GM21825 (cell line): ENCODE results near the gene LHPP.

ENCODE experiments used
- ATAC-seq: cut with Tn5 transposase; IDR thresholded peaks from one replicate; pipeline ENCODE4 v1.9.1; 2021; ENCODE audit warnings: mild to moderate bottlenecking, moderate library complexity; ENCODE audit not compliant: unreplicated experiment

The LHPP gene

DNA sequence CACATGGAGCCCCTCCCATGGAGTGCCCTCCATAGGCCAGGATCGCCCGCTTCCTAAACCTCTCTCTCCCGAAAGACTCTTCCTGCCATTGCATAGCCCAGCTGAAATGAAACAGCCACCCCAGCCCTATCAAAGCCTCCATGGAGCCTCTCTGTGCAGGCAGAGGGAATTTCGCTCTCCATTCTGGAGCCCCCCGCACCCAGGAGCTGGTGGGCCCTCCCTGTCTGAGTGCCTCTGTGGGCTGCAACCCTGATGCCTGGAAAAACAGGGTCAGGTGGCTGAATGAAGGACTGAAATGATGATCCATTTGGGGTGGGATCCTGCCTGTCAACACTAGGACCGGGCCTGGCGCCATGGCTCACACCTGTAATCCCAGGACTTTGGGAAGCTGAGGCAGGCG lies 176.1 kb downstream of the LHPP start:
- no peak for ATAC-seq

GRCh38 chr10:124639206-124639605 lies 177.6 kb downstream of the LHPP start:
- ATAC-seq, result no peak

DNA sequence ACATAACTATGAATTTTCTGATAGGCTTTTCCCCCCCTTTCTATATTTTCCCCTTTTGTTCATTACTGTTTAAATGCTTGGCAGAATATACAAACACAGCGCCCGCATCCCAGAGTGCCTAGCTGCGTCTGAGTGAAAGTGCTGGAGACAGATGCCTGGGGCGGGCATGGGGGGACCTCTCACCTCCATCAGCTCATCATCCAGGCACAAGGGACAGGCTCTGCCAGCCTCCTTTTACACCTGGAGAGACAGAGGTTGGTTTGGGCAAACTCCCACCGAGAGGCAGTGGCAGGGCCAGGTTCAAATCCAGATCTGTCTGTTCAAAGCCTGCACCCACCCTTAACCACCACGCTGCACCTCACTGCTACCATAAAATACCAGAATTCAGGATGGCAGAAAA lies 178.0 kb downstream of the LHPP start:
- ATAC-seq, result no peak

DNA sequence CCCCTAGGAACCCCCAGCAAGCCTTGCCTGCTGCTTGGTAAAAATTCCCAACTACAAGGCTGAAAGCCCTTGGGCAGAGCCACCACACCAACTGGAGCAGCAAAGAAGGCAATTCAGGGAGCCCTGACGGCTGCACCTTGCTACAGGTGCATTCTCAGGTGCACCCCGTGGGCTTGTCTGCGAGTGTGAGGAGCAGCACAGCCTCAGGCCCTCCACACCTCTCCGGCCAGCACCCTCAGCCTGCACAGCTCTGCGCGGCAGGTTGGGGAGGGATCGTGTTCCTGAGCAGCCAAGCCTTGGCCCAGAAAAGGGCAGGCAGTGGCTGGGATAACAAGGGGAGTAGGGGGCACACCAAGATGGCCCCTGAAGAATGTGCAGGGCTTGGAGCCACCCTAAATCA lies 178.4 kb downstream of the LHPP start:
- ATAC-seq, result no peak

- peak; percentile 44 for ATAC-seq
These were observed 179.1 kb downstream of the LHPP start for GRCh38 chr10:124640538-124641231.

DNA sequence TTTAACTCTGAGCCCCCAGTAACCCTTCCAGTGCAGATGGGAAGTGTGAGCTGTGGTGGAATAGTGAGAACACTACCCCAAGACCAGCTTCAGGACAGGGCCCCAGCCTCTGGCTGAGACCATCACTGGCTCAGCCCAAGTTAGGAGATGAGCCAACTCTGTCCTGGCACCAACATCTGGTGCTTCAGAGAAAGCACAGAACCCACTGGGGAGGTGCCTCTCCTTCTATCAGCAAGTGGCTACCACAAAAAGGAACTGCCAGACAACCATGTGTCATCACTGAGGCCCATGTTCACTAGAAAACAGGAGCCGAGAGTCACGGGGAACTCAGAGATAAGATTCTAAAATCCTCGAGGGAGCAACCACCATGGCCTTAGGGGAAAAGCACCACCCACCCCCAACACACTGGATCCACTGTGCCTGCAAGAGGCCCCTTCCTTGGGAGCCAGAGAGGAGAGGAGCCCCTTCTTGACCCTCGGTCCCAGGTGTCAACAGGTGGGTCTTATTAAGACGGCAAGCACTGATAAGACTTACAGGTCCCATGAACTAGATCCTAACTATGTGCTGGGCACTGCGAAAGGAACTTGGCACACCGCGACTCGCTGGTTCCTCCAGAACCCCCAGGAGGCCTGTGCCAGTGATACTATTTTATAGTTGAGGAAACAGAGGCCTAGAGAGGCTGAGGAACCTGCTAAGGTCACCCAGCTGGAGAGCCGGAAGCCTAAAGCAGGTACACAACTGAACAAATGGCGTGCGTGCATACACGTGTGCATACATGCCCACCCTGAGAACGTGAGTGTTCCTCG lies 179.9 kb downstream of the LHPP start:
- peak; percentile 41 for ATAC-seq

DNA sequence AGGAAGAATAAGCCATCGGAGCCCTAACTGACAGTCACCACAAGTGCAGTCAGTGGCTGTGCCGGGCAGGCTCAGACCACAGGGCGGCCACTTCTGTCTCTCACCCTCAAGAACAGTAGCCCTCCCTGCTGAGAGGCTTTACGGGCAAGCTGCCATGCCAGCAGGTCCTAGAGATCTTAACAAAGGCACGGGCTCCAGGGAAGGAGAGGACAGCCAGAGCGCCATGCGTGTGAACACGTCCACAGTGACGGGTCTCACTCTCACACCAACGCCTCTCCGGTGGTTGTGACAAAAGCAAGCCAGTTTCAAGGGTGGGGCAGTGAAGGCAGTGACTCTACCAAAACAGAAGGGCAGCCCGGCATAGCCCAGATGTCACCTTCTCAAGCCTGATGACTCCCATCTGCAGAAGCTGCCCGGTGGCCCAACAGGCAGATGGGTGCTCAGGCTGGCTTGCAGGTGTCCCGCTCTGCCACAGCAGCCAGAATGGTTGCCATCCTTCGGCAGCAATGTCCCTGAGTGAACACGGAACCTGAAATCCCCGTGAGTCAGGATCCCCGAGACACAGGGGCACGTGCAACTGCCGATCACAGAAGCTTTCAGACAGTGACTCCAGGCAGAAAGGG lies 180.6 kb downstream of the LHPP start:
- no peak for ATAC-seq

GRCh38 chr10:124643330-124644009 lies 181.8 kb downstream of the LHPP start:
- no peak for ATAC-seq

DNA sequence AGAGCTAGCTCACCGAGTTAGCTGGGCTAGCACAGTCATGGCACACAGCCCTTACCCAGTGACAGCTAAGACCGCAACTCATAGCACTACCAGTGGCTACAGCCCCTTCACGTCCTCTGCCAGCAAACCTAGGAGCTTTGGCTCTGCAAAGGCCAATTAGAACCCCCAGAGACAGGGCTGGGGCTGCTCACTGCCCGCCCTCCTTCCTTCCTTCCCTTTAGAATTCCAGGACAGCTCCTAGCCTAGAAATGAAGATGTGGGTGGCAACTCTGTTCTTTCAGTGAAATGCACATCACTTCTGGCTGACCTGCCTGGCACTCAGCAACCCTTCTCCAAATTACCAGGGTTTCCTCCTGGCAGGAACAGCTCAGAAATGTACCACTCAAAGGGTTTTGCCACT lies 182.6 kb downstream of the LHPP start:
- ATAC-seq, result no peak

GRCh38 chr10:124644771-124645415 lies 183.3 kb downstream of the LHPP start:
- no peak for ATAC-seq

DNA sequence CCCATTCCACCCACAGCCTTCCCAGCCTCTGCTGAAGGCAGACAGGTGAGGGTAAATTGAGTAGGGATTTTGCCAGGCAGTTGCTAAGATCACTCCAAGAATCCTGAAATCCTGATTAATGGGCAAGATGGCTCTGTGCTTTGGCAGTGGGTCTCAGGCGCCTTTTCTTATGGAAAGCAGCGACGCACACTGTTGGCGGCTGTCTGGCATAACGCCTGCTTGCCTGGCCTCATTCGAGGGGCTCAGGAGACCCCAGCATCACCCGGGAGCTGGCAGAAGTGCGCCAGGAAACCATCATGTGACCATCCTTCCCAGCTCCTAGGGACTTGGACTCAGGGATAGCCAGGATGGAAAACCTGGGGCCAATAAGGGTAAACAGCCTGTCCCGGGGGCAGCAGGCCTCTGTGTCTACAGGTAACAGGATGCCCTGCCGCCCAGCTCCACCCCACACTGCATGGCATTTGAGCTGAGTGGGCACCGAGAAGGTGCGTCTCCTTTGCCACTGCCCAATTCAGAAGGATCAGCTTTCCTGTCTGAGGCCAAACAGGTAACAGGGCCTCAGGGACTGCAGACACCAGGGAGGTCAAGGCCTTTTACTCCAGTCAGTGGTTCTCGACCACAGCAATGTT lies 184.0 kb downstream of the LHPP start:
- ATAC-seq, result no peak

- ATAC-seq, result no peak
These were observed 185.1 kb downstream of the LHPP start for GRCh38 chr10:124646483-124647352.

- ATAC-seq, result peak; percentile 68
These were observed 186.0 kb downstream of the LHPP start for GRCh38 chr10:124647421-124648130.

- no peak for ATAC-seq
These were observed 186.5 kb downstream of the LHPP start for GRCh38 chr10:124648131-124648475.

DNA sequence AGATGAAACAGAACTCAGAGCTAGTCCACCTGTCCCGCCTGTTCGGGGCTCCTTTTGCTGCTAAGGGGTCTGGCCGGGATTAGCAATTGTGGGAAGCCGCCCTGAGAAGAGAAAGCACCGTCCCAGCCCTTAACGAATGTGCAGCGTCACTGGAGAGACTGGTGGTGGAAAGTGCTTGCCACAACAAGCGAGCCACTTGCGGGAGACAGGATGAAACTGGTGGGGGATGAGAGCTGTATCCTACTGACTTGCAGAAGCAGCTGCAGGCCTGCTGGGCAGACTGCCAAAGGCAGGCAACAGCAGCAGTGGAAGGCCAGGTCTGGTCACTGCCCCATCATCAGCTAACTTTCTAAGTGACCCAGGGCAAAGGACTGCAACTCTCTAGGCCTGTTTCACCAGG lies 187.1 kb downstream of the LHPP start:
- ATAC-seq, result no peak

GRCh38 chr10:124649214-124649613 lies 187.6 kb downstream of the LHPP start:
- no peak for ATAC-seq

- no peak for ATAC-seq
These were observed 188.6 kb downstream of the LHPP start for GRCh38 chr10:124650263-124650662.

- no peak for ATAC-seq
These were observed 189.3 kb downstream of the LHPP start for GRCh38 chr10:124650820-124651401.
